Activated naive CD4-positive, alpha-beta T cell treated with anti-CD3 and anti-CD28 coated beads, Interleukin-2, amount 10 ng/mL, durations not matched to agents 7 days and 5 days (primary cell): Measurements from ENCODE around the gene DOHH.

ENCODE experiments used
- CTCF ChIA-PET: fragments of 350-600 bp; sonication (Branson Sonifier 250); formaldehyde crosslinking; loops from one replicate; lab custom pipeline; 2021; ENCODE audit warnings: antibody characterized with exemption; lab: Charles Lee
- DNase-seq: peaks from one replicate; pipeline ENCODE4 v3.0.0-alpha.2; 2020
- H3K27ac Mint-ChIP-seq: one replicate; pipeline ENCODE4 v1.8.0; 2021; ENCODE audit warnings: mild to moderate bottlenecking, moderate library complexity, mixed read lengths
- H3K27me3 Mint-ChIP-seq: one replicate; pipeline ENCODE4 v1.8.0; 2021; ENCODE audit warnings: mild to moderate bottlenecking, mixed read lengths
- H3K36me3 Mint-ChIP-seq: one replicate; pipeline ENCODE4 v1.8.0; 2021; ENCODE audit warnings: mixed read lengths
- H3K4me1 Mint-ChIP-seq: one replicate; pipeline ENCODE4 v1.8.0; 2021; ENCODE audit warnings: mixed read lengths
- H3K4me3 Mint-ChIP-seq: one replicate; pipeline ENCODE4 v1.8.0; 2021; ENCODE audit warnings: mild to moderate bottlenecking, moderate library complexity, mixed read lengths
- H3K9me3 Mint-ChIP-seq: one replicate; pipeline ENCODE4 v1.8.0; 2021; ENCODE audit warnings: mixed read lengths

DOHH gene

GRCh38 chr19:3477951-3478350 lies 22.5 kb downstream of the DOHH start:
- Mint-ChIP-seq H3K27me3 (peaks cover 11% of the 10 kb centered on the region), H3K4me1 (peaks cover 14% of the 10 kb centered on the region), H3K36me3 (no peaks in the 10 kb centered on the region), H3K27ac (no peak overlapping the region), H3K4me3 (no peak overlapping the region), H3K9me3 (no peaks in the 10 kb centered on the region)
- no peak for DNase-seq
- CTCF ChIA-PET, result interaction anchor here (1.2 kb wide), 1 partner anchor 173 kb away, joined by 3 read pairs; no protein-coding TSS in a partner anchor

GRCh38 chr19:3477506-3477905 lies 23.0 kb downstream of the DOHH start:
- Mint-ChIP-seq H3K36me3 (no peaks in the 10 kb centered on the region), H3K9me3 (no peaks in the 10 kb centered on the region), H3K4me1 (peaks cover 14% of the 10 kb centered on the region), H3K27ac (no peak overlapping the region), H3K4me3 (no peak overlapping the region), H3K27me3 (peaks cover 11% of the 10 kb centered on the region)
- DNase-seq, result no peak
- CTCF ChIA-PET, result interaction anchor here (0.6 kb wide), 1 partner anchor 154 kb away, joined by 4 read pairs; no protein-coding TSS in a partner anchor

GRCh38 chr19:3476830-3477229 lies 23.6 kb downstream of the DOHH start:
- H3K4me3 Mint-ChIP-seq, result no peak overlapping the region
- CTCF ChIA-PET, result interaction anchor here (0.9 kb wide), 1 partner anchor 187 kb away, joined by 3 read pairs; no protein-coding TSS in a partner anchor
- no peaks in the 10 kb centered on the region for H3K36me3 Mint-ChIP-seq
- peaks cover 14% of the 10 kb centered on the region for H3K4me1 Mint-ChIP-seq
- peaks cover 11% of the 10 kb centered on the region for H3K27me3 Mint-ChIP-seq
- DNase-seq, result no peak
- H3K9me3 Mint-ChIP-seq, result no peaks in the 10 kb centered on the region
- H3K27ac Mint-ChIP-seq, result no peak overlapping the region

- Mint-ChIP-seq H3K27ac (no peak overlapping the region), H3K4me3 (no peak overlapping the region), H3K27me3 (peaks cover 11% of the 10 kb centered on the region), H3K4me1 (peaks cover 14% of the 10 kb centered on the region), H3K9me3 (no peaks in the 10 kb centered on the region), H3K36me3 (no peaks in the 10 kb centered on the region)
- CTCF ChIA-PET, result no interaction called here
- DNase-seq, result no peak
These were observed 25.0 kb downstream of the DOHH start for GRCh38 chr19:3475449-3475848.

- Mint-ChIP-seq H3K4me1 (peaks cover 14% of the 10 kb centered on the region), H3K9me3 (no peaks in the 10 kb centered on the region), H3K27ac (no peak overlapping the region), H3K36me3 (no peaks in the 10 kb centered on the region), H3K4me3 (no peak overlapping the region), H3K27me3 (peaks cover 11% of the 10 kb centered on the region)
- DNase-seq, result no peak
- CTCF ChIA-PET, result no interaction called here
These were observed 25.9 kb downstream of the DOHH start for GRCh38 chr19:3474614-3475013.

- CTCF ChIA-PET, result no interaction called here
- no peaks in the 10 kb centered on the region for H3K9me3 Mint-ChIP-seq
- peaks cover 10% of the 10 kb centered on the region for H3K4me1 Mint-ChIP-seq
- H3K27me3 Mint-ChIP-seq, result peaks cover 11% of the 10 kb centered on the region
- H3K27ac Mint-ChIP-seq, result no peak overlapping the region
- H3K4me3 Mint-ChIP-seq, result no peak overlapping the region
- H3K36me3 Mint-ChIP-seq, result no peaks in the 10 kb centered on the region
- DNase-seq, result no peak
These were observed 26.5 kb downstream of the DOHH start for GRCh38 chr19:3474010-3474409.

- Mint-ChIP-seq H3K4me3 (no peak overlapping the region), H3K4me1 (no peaks in the 10 kb centered on the region), H3K36me3 (peaks cover 2% of the 10 kb centered on the region), H3K9me3 (peaks cover 5% of the 10 kb centered on the region), H3K27me3 (no peaks in the 10 kb centered on the region), H3K27ac (no peak overlapping the region)
- CTCF ChIA-PET, result interaction anchor here (0.6 to 1.7 kb wide), 13 partner anchors 12 to 261 kb away, joined by 3 to 15 read pairs (median 3); partner anchors contain the start of gene SMIM44
- peak; percentile 50 for DNase-seq
These were observed 28.4 kb downstream of the DOHH start for GRCh38 chr19:3471954-3472655.

- Mint-ChIP-seq H3K36me3 (peaks cover 2% of the 10 kb centered on the region), H3K27me3 (no peaks in the 10 kb centered on the region), H3K4me3 (no peak overlapping the region), H3K4me1 (no peaks in the 10 kb centered on the region), H3K9me3 (peaks cover 5% of the 10 kb centered on the region), H3K27ac (no peak overlapping the region)
- no peak for DNase-seq
- CTCF ChIA-PET, result interaction anchor here (0.7 to 3.0 kb wide), 6 partner anchors 14 to 168 kb away, joined by 3 to 8 read pairs (median 4); no protein-coding TSS in a partner anchor
These were observed 29.9 kb downstream of the DOHH start for GRCh38 chr19:3470500-3471128.

- H3K27me3 Mint-ChIP-seq, result no peaks in the 10 kb centered on the region
- no peaks in the 10 kb centered on the region for H3K4me1 Mint-ChIP-seq
- CTCF ChIA-PET, result interaction anchor here (1.1 to 3.0 kb wide), 5 partner anchors 15 to 153 kb away, joined by 3 to 8 read pairs (median 4); no protein-coding TSS in a partner anchor
- H3K4me3 Mint-ChIP-seq, result no peak overlapping the region
- H3K36me3 Mint-ChIP-seq, result peaks cover 2% of the 10 kb centered on the region
- peaks cover 5% of the 10 kb centered on the region for H3K9me3 Mint-ChIP-seq
- no peak overlapping the region for H3K27ac Mint-ChIP-seq
- DNase-seq, result no peak
These were observed 30.6 kb downstream of the DOHH start for GRCh38 chr19:3469638-3470499.

GRCh38 chr19:3468211-3468610 lies 32.3 kb downstream of the DOHH start:
- H3K4me3 Mint-ChIP-seq, result no peak overlapping the region
- H3K27me3 Mint-ChIP-seq, result no peaks in the 10 kb centered on the region
- peaks cover 2% of the 10 kb centered on the region for H3K36me3 Mint-ChIP-seq
- CTCF ChIA-PET, result no interaction called here
- no peak overlapping the region for H3K27ac Mint-ChIP-seq
- no peaks in the 10 kb centered on the region for H3K4me1 Mint-ChIP-seq
- H3K9me3 Mint-ChIP-seq, result peaks cover 5% of the 10 kb centered on the region
- DNase-seq, result no peak

GRCh38 chr19:3467437-3468198 lies 32.9 kb downstream of the DOHH start:
- DNase-seq, result no peak
- Mint-ChIP-seq H3K4me1 (no peaks in the 10 kb centered on the region), H3K27me3 (no peaks in the 10 kb centered on the region), H3K36me3 (peaks cover 2% of the 10 kb centered on the region), H3K9me3 (peaks cover 5% of the 10 kb centered on the region), H3K27ac (no peak overlapping the region), H3K4me3 (no peak overlapping the region)
- CTCF ChIA-PET, result no interaction called here

- H3K4me1 Mint-ChIP-seq, result no peaks in the 10 kb centered on the region
- no peak overlapping the region for H3K4me3 Mint-ChIP-seq
- H3K9me3 Mint-ChIP-seq, result peaks cover 5% of the 10 kb centered on the region
- no peak overlapping the region for H3K27ac Mint-ChIP-seq
- DNase-seq, result no peak
- CTCF ChIA-PET, result no interaction called here
- H3K27me3 Mint-ChIP-seq, result no peaks in the 10 kb centered on the region
- H3K36me3 Mint-ChIP-seq, result peaks cover 2% of the 10 kb centered on the region
These were observed 33.8 kb downstream of the DOHH start for GRCh38 chr19:3466635-3467034.

GRCh38 chr19:3465552-3465951 lies 34.9 kb downstream of the DOHH start:
- H3K4me3 Mint-ChIP-seq, result no peak overlapping the region
- peaks cover 5% of the 10 kb centered on the region for H3K9me3 Mint-ChIP-seq
- DNase-seq, result no peak
- H3K27me3 Mint-ChIP-seq, result no peaks in the 10 kb centered on the region
- peaks cover 2% of the 10 kb centered on the region for H3K36me3 Mint-ChIP-seq
- H3K27ac Mint-ChIP-seq, result no peak overlapping the region
- no peaks in the 10 kb centered on the region for H3K4me1 Mint-ChIP-seq
- CTCF ChIA-PET, result no interaction called here
